K562 (cell line): ENCODE data around the gene TMEM184A. TPM values are rescaled to one million over a fixed set of nuclear protein-coding genes. Genes with fewer than 3 reads are reported as not detected.
A peak's percentile ranks its signal among the peaks of the same experiment; 100 is the strongest.

Experiments
- C11orf30 ChIP-seq: fragments of 450-650 bp; IDR thresholded peaks from 2 replicates; pipeline ENCODE4 v1.6.1; 2016; ENCODE audit warnings: low read depth, mild to moderate bottlenecking
- FOXK2 ChIP-seq, 2 experiments: fragments of 450-650 bp; IDR thresholded peaks in 1 of 2; conservative IDR thresholded peaks in 1 of 2; 2 replicates each; pipeline ENCODE4 v1.6.1; 2016; ENCODE audit warnings: low read depth in 2 of 2, mild to moderate bottlenecking in 1 of 2
- GABPB1 ChIP-seq: sonication (generic); formaldehyde crosslinking; IDR thresholded peaks from 2 replicates; pipeline ENCODE4 v1.8.0; 2022; ENCODE audit warnings: mild to moderate bottlenecking, missing genetic modification reagents
- GATA2 ChIP-seq: sonication (generic); formaldehyde crosslinking; IDR thresholded peaks from 2 replicates; pipeline ENCODE4 v1.4.0; 2020; ENCODE audit warnings: mild to moderate bottlenecking, missing genetic modification reagents
- HDAC1 ChIP-seq, 2 experiments: fragments of 450-650 bp; IDR thresholded peaks; 2 replicates each; pipeline ENCODE4 v1.6.1; 2016 to 2017; ENCODE audit warnings: inconsistent platforms in 1 of 2, mild to moderate bottlenecking in 1 of 2, moderate library complexity in 1 of 2
- ZBTB5 ChIP-seq: fragments of 450-650 bp; IDR thresholded peaks from 2 replicates; pipeline ENCODE4 v1.6.1; 2017; ENCODE audit warnings: antibody characterized with exemption
- ZNF121 ChIP-seq: sonication (generic); formaldehyde crosslinking; conservative IDR thresholded peaks from 2 replicates; pipeline ENCODE4 v1.8.0; 2022; ENCODE audit warnings: missing genetic modification reagents
- ZNF324 ChIP-seq: fragments of 250-450 bp; sonication (Bioruptor Pico); IDR thresholded peaks from 2 replicates; pipeline ENCODE4 v1.4.0; 2020; ENCODE audit warnings: mild to moderate bottlenecking
- ZNF431 ChIP-seq: sonication (generic); formaldehyde crosslinking; IDR thresholded peaks from 2 replicates; pipeline ENCODE4 v1.8.0; 2022; ENCODE audit warnings: mild to moderate bottlenecking, missing genetic modification reagents
- polyA plus RNA-seq, 8 experiments: library from polyadenylated mRNA; depleted of rRNA in 4 of 8; stranded (reverse) in 5 of 8; unstranded in 3 of 8; fragments of >200 nt; fragmentation: Nextera tagmentation in 2 of 8; fragmentation: Illumina TruSeq in 1 of 8; extraction: Ambion mirVana in 2 of 8; extraction: Trizol in 1 of 8; gene quantifications; 2 replicates each; pipeline versions ENCODE4 v1.2.1 to v1.2.3, GENCODE V29; 2011 to 2014; ENCODE audit warnings: inconsistent platforms in 1 of 8, missing spikeins in 1 of 8
- total RNA-seq, 7 experiments: library from RNA; depleted of rRNA in 6 of 7; stranded (reverse); fragments of >200 nt in 6 of 7; fragmentation: Illumina TruSeq in 2 of 7; extraction: Trizol in 2 of 7; gene quantifications; 2 replicates each; pipeline versions ENCODE4 v1.2.1 to v1.2.3, GENCODE V29; 2011 to 2021; ENCODE audit warnings: low replicate concordance in 1 of 7
- TF ChIP-seq, protein P1 (sequence below): fragments of 450-650 bp; IDR thresholded peaks from 2 replicates; pipeline ENCODE4 v1.6.1; 2016; ENCODE audit warnings: mild to moderate bottlenecking, moderate library complexity

Gene TMEM184A
- total and polyA plus RNA-seq, 9 of the 15 experiments (the other 6 are each of a cell fraction or from before 2014, with no cell fraction given): 0.10 to 0.18 (median 0.11) TPM; not detected in 6

DNA sequence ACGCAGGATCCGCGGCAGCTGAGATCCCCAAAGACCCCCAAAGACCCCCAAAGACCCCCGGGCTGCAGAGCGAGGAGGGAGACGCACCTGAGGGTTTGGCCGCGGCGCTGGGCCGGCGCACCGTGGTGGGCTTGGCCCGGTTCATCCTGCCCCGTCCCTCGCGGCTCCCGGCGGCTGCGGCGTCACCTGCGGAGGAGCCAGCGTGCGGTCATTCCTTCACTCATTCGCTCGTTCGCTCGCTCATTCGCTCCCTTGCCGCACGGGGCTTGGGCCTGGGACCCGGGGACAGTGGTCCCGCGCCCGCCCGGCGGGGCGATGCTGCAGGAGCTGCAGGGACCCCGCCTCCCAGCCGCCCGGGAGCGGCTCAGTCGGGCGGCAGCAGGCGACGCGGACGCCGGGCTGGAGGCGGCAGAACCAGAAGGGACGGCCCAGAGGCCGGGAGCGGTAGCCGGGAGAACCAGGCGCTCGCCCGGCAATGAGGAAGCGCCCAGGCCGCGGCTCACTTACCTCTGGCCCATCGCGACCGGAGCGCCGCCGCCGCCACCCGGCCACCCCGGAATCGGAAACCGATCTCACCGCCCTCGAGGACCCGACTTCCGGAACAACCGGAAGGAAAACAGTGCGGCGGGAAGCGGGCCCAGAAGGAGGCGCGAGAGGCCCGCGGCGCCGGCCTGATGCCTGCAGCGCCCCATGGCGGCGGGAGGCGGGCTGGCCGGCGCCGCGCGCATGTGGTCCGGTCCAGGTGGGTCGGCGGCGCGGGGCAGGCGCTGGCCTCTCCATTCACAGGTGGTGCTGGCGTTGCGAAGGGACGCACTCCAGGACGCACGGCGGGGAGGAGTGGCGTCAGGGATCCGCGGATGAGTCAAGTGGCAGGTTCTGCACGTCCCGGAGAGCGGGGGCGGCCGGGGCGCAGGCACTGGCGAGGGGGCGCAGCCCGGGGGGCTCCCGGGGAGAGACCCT lies 51.9 kb downstream of the TMEM184A start, which contains the start of gene INTS1 (continued):
- TF ChIP-seq, protein P1, sequence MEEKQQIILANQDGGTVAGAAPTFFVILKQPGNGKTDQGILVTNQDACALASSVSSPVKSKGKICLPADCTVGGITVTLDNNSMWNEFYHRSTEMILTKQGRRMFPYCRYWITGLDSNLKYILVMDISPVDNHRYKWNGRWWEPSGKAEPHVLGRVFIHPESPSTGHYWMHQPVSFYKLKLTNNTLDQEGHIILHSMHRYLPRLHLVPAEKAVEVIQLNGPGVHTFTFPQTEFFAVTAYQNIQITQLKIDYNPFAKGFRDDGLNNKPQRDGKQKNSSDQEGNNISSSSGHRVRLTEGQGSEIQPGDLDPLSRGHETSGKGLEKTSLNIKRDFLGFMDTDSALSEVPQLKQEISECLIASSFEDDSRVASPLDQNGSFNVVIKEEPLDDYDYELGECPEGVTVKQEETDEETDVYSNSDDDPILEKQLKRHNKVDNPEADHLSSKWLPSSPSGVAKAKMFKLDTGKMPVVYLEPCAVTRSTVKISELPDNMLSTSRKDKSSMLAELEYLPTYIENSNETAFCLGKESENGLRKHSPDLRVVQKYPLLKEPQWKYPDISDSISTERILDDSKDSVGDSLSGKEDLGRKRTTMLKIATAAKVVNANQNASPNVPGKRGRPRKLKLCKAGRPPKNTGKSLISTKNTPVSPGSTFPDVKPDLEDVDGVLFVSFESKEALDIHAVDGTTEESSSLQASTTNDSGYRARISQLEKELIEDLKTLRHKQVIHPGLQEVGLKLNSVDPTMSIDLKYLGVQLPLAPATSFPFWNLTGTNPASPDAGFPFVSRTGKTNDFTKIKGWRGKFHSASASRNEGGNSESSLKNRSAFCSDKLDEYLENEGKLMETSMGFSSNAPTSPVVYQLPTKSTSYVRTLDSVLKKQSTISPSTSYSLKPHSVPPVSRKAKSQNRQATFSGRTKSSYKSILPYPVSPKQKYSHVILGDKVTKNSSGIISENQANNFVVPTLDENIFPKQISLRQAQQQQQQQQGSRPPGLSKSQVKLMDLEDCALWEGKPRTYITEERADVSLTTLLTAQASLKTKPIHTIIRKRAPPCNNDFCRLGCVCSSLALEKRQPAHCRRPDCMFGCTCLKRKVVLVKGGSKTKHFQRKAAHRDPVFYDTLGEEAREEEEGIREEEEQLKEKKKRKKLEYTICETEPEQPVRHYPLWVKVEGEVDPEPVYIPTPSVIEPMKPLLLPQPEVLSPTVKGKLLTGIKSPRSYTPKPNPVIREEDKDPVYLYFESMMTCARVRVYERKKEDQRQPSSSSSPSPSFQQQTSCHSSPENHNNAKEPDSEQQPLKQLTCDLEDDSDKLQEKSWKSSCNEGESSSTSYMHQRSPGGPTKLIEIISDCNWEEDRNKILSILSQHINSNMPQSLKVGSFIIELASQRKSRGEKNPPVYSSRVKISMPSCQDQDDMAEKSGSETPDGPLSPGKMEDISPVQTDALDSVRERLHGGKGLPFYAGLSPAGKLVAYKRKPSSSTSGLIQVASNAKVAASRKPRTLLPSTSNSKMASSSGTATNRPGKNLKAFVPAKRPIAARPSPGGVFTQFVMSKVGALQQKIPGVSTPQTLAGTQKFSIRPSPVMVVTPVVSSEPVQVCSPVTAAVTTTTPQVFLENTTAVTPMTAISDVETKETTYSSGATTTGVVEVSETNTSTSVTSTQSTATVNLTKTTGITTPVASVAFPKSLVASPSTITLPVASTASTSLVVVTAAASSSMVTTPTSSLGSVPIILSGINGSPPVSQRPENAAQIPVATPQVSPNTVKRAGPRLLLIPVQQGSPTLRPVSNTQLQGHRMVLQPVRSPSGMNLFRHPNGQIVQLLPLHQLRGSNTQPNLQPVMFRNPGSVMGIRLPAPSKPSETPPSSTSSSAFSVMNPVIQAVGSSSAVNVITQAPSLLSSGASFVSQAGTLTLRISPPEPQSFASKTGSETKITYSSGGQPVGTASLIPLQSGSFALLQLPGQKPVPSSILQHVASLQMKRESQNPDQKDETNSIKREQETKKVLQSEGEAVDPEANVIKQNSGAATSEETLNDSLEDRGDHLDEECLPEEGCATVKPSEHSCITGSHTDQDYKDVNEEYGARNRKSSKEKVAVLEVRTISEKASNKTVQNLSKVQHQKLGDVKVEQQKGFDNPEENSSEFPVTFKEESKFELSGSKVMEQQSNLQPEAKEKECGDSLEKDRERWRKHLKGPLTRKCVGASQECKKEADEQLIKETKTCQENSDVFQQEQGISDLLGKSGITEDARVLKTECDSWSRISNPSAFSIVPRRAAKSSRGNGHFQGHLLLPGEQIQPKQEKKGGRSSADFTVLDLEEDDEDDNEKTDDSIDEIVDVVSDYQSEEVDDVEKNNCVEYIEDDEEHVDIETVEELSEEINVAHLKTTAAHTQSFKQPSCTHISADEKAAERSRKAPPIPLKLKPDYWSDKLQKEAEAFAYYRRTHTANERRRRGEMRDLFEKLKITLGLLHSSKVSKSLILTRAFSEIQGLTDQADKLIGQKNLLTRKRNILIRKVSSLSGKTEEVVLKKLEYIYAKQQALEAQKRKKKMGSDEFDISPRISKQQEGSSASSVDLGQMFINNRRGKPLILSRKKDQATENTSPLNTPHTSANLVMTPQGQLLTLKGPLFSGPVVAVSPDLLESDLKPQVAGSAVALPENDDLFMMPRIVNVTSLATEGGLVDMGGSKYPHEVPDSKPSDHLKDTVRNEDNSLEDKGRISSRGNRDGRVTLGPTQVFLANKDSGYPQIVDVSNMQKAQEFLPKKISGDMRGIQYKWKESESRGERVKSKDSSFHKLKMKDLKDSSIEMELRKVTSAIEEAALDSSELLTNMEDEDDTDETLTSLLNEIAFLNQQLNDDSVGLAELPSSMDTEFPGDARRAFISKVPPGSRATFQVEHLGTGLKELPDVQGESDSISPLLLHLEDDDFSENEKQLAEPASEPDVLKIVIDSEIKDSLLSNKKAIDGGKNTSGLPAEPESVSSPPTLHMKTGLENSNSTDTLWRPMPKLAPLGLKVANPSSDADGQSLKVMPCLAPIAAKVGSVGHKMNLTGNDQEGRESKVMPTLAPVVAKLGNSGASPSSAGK: no peak
- TF ChIP-seq ZNF324 (CRISPR knock-in tag) (no peak), GATA2 (CRISPR knock-in tag) (no peak), GABPB1 (CRISPR knock-in tag) (peak; percentile 92), FOXK2 (conservative IDR thresholded peaks at IDR 0.05 in 1 of 2, IDR thresholded peaks at IDR 0.05 in 1 of 2; ENCODE audit: low read depth in 2 of 2) (peak; percentile 94 to 98), ZBTB5 (no peak), C11orf30 (peak; percentile 92), ZNF431 (CRISPR knock-in tag) (peak; percentile 48; the same call in 1 of the 2 replicates), HDAC1 (IDR thresholded peaks at IDR 0.05) (0 out of 4 replicates have a peak, but pooled peaks of 1 of the 2 experiments have one; percentile 76), ZNF121 (CRISPR knock-in tag) (0 out of 2 replicates have a peak, but pooled peaks have one; percentile 13)
